NCI-H128 (cell line): ENCODE results near the gene NT5DC1.
"Not testable (repeated sequence)": the region's sequence is repeated elsewhere in the genome, so short reads cannot be mapped to it uniquely, and the experiment has no call there.

Source experiments
- DNase-seq: peaks from one replicate; lab custom pipeline; 2025; ENCODE audit not compliant: unreplicated experiment; lab: John Stamatoyannopoulos, UW

NT5DC1 gene

DNA sequence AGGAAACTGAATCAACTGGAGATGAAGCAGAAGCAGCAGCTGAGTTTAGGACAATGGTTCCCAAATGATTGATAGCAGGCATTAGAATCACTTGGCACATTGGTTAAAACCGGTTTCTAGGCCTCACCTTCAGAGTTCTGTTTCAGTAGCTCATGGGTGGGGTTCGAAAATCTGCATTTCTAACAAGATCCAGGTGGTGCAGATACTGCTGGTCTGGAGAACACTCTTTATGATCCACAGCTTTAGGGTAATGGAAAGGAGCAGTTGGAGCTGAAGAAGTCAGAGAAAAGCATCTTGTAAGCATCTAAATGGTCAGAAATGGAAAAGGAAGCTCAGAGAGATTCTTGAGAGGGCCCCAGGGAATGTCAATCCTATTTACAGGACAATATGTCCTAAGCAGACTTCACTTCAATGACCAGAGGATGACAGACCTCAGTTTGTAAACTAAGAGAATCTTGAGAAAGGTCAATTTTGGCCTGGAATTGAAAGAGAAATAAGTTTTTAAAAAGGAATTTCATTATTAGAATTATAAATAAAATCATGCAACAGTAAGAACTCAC, 170.6 kb downstream of the NT5DC1 start:
- DNase-seq: no peak

GRCh38 chr6:116277124-116277523, 176.5 kb downstream of the NT5DC1 start:
- no peak for DNase-seq

DNA sequence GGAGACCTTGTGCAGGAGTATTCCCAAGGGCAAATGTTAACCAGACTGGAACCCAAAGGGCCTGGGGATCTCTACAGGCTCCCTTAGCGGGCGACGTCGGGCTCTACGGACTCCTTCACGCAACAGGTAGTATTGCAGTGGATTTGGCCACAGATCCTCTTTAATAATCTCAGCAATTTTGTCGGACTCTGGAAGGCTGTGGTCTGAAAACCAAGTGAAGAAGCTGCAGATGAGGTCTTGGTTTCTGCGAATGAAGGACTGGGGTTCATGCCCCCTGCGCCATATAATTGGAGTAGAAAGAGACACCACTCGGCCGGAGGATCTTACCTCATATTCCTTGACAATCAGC, 177.8 kb downstream of the NT5DC1 start:
- no peak for DNase-seq

DNA sequence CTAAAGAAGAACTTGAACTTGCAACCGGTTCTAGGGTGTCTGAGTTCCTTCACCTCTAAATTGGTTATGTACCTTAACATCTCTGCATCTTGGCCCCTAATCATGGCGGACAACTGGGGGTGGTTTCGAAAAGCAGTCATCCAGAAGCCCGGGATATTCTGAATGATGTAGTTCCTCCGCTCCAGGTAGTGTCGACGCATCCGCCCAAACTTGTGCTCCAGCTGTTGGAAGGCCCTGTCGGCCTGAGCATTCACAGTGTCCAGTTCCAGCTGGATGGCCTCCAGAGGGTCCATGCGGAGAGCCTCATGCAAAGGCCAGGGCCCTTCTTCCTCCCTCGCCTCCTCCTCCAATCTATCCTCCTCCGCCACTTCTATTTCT, 178.2 kb downstream of the NT5DC1 start:
- DNase-seq: no peak

DNA sequence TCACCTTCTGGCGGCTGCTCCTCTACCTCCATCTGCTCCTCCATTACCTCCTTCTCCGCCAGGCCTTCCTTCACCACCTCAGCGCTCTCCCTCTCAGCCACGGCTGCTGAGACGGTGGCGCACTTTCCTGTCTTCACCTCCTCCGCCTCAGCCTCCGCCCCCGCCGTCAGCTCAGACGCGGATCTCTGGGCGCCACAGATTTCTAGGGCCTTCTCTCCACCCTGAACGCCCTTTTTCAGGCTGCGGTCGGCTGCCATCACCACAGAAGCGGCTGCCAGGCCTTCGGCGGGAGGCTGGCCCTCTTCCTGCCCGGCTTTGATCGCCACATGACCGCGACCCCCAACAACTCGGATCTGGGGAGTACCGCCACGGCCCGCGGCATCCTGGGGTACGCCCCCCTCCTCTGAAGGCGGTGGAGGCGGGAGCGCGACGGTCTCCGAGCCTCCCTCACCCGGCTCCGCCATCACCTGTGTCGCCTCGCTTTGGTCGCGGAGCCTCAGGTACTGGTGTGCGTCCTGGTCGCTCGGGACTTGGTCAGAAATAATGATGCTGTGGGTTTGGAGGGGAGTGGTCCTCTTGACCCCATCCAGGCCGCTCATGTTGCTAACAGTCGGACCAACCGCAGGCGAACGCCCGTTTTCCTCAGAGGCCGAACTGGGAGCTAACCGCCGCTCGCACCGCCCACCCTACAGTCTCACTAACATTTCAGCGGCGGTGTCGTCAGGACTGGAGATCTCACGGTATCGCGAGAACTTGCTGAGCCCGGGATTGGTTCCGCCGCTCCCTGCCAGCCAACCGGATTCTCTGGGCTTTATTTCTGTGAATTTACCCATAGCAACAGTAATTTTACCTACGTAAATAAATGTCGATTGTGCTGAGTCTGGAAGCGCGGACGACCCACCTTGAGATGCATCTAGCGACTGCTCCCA, 178.8 kb downstream of the NT5DC1 start, which contains the start of gene TSPYL1:
Gene TSPYL1 (minus strand): TSS at position 699 of the 929 bp plus-strand sequence. CDS start 100 bp downstream, at position 599.
- peak; percentile 88 for DNase-seq

DNA sequence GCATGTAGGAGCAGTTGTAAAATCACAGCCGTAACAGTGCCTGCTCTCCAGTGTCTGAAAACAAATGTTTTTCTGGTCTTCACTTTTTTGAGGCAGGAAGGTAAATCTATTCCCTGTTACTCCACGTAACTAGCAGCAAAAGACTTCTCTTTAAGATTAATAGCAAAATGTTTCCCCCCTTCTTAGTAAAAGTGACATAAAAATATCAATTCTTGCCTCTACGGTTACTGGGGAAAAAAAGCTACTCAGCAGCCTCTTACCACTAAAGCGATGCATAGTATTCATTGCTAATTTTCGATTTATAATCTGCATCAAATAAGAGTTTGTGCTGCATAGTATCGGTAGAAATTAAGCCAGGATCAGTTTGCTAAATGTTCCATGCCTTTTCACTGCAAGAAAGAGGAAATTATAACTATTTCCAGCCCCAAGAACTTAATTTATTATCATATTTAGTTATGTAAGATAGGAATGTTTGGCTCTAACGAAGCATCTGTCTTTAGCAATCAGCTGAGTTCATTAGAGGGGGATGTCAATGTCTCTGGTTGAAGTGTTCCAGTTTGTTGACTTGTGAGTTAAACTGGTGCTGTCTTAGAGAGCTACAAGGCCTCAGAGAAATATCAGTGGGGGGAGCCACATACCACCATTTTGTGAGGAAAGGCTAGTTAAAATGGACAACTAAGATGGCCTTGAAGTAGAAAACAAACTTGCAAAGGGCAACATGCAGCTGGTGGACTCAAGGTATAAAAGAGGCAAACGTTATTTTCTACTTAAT, 179.7 kb downstream of the NT5DC1 start:
- no peak for DNase-seq

- DNase-seq: no peak
Observed at GRCh38 chr6:116280933-116281316, 180.3 kb downstream of the NT5DC1 start.

GRCh38 chr6:116282698-116283097, 182.0 kb downstream of the NT5DC1 start:
- DNase-seq: no peak

DNA sequence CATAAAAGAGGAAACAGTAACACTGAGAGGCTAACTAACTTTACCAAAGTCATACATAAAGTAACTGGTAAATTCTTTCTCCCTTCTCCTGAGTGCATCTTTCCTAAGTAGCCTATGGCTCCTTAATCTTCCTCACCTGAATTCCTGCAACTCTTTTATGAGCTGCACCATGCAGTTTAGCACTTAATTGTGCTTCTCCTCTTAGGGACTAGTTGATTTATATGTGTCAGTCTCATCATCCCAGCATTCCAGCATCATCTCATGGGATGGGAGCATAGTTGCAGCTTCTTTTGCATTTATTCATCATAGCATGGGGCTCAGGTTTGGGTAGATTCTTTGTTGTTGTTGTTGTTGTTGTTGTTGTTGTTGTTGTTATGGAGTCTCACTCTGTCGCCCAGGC, 182.5 kb downstream of the NT5DC1 start:
- no peak for DNase-seq

DNA sequence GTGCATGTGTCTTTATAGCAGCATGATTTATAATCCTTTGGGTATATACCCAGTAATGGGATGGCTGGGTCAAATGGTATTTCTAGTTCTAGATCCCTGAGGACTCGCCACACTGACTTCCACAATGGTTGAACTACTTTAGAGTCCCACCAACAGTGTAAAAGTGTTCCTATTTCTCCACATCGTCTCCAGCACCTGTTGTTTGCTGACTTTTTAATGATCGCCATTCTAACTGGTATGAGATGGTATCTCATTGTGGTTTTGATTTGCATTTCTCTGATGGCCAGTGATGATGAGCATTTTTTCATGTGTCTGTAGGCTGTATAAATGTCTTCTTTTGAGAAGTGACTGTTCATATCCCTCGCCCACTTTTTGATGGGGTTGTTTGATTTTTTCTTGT, 184.3 kb downstream of the NT5DC1 start:
- DNase-seq: not testable (repeated sequence)

DNA sequence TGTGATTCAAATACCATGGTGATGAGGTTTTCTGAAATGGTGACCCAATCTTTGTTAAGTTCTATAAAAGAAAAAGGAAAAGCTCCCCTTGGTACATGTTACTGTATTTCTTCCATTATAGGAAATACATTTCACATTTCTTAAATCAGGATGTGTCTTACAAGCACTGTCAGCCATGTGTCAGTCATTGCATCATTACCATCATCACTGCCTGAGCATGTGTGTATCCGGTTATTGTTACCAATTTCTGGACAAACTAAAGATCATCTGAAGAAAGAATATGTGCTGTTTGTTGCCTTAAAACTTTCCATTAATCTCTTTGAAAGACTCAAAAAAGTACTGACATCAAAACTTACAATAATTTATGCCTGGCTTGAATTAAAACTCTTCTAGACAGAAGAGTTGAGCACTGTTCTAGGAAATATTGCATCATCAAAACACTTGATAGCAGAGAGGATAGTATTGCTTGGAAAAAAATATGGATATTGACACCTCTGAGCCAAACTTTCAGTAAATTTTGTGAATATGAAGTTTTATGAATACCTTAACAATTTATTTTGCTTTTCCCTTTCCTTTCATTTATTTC, 186.2 kb downstream of the NT5DC1 start:
- DNase-seq: no peak

- no peak for DNase-seq
Observed at GRCh38 chr6:116287689-116288282, 187.1 kb downstream of the NT5DC1 start.

DNA sequence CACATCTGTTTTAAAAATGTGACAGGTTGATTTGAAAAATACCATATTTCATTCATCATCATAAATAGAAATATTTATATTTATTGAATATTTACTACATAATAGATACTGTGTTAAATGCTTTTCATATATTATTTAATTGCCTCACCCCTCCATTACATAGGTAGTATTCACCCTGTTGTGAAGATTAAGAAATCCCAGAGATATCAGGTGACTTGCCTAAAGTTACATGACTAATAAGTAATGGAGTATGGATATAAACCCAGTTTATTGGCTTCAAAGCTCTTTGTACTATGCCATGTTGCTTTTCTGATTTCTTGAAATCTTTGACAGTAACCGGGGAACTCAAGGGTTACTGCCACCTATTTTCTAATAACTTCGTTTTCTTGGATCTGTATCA, 189.2 kb downstream of the NT5DC1 start:
- no peak for DNase-seq

GRCh38 chr6:116290799-116291198, 190.1 kb downstream of the NT5DC1 start:
- no peak for DNase-seq

- DNase-seq: no peak
Observed at GRCh38 chr6:116291701-116292396, 191.2 kb downstream of the NT5DC1 start.

GRCh38 chr6:116292553-116292952, 191.9 kb downstream of the NT5DC1 start:
- DNase-seq: no peak

DNA sequence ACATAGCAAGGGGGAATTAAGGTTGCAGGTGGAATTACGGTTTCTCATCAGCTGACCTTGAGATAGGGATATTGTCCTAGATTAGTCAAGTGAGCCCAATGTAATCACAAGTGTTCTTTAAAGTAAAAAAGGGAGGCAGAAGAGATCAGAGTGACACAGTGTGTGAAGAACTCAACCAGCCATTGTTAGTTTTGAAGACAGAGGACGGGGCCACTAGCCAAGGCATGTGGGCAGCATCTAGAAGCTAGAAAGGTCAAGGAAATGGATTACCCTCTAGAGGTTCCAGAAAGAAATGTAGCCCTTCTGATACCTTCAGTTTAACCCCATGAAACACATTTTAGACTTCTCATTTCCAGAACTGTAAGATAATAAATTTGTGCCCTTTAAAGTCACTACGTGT, 197.6 kb downstream of the NT5DC1 start:
- DNase-seq: no peak

- no peak for DNase-seq
Observed at GRCh38 chr6:116298973-116299372, 198.3 kb downstream of the NT5DC1 start.
